Right atrium auricular region (tissue), 2 donors: ENCODE measurements around the gene DDI2. TPM values are rescaled to one million over a fixed set of nuclear protein-coding genes. Genes with fewer than 3 reads are reported as not detected.

Experiments
- DNase-seq: peaks from one replicate; pipeline ENCODE4 v3.0.0-alpha.2; 2019; ENCODE audit warnings: low spot score
- H3K27ac ChIP-seq, 2 donors: fragments of 200-600 bp; sonication (generic); 1 replicate in 1 of 2; 2 replicates in 1 of 2; pipeline ENCODE4 v1.5.1; 2016 to 2019
- H3K27me3 ChIP-seq, 2 donors: fragments of 200-600 bp; sonication (generic); one replicate each; pipeline versions ENCODE4 v1.5.1 to v1.6.0; 2017 to 2019
- H3K36me3 ChIP-seq: fragments of 200-600 bp; sonication (generic); one replicate; pipeline ENCODE4 v1.5.1; 2016
- H3K4me1 ChIP-seq, 2 donors: fragments of 200-600 bp; sonication (generic); one replicate each; pipeline versions ENCODE4 v1.5.1 to v1.6.0; 2017 to 2019
- H3K4me3 ChIP-seq, 2 donors: fragments of 200-600 bp; sonication (generic); 1 replicate in 1 of 2; 2 replicates in 1 of 2; pipeline ENCODE4 v1.5.1; 2017 to 2019; ENCODE audit warnings: mild to moderate bottlenecking in 1 of 2, moderate library complexity in 1 of 2
- H3K9me3 ChIP-seq, 2 donors: fragments of 200-600 bp; sonication (generic); one replicate each; pipeline ENCODE4 v1.5.1; 2019
- CTCF ChIP-seq, 2 donors: fragments of 200-600 bp; sonication (generic); IDR thresholded peaks; one replicate each; pipeline ENCODE4 v1.5.1; 2019; ENCODE audit warnings: antibody characterized with exemption in 2 of 2
- total RNA-seq, 2 donors: library from RNA; depleted of rRNA; stranded (reverse); fragments of >200 nt; gene quantifications; one replicate each; pipeline ENCODE4 v1.1.0, GENCODE V29; 2016

Gene DDI2
- total RNA-seq, 2 donors from 2014 or later: 16.5 to 24.7 TPM

GRCh38 chr1:15574741-15575140 is 42.5 kb upstream of the DDI2 start:
- no peak for DNase-seq
- no peaks in the 10 kb centered on the region for H3K27me3 ChIP-seq
- H3K4me1 ChIP-seq: peaks cover 0 to 7% of the 10 kb centered on the region in 2 donors
- peaks cover 3% of the 10 kb centered on the region for H3K36me3 ChIP-seq
- TF ChIP-seq CTCF (IDR thresholded peaks at IDR 0.05): no peak
- H3K27ac ChIP-seq: no peak overlapping the region
- H3K4me3 ChIP-seq: no peak overlapping the region
- H3K9me3 ChIP-seq: no peaks in the 10 kb centered on the region

DNA sequence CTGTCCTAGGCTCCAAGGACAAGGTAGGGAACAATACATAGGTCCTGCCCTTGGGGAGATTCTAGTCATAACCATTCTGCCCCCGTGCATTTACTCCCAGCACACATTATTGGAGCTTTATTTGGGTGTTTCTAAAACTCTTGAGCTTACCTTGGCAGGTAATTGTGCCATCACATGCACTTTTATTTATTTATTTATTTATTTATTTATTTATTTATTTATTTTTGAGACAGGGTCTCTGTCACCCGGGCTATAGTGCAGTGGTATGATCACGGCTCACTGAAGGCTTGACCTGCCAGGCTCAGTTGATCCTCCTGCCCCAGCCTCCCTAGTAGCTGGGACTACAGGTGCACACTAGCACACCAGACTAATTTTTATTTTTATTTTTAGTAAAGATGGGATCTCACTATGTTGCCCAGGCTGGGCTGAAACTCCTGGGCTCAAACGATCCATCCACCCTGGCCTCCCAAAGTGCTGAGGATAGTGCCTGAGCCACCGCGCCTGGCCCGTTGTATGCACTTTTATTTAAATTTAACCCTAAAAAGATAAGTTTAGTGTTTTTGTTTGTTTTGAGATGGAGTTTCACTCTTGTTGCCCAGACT is 41.6 kb upstream of the DDI2 start:
- no peak overlapping the region for H3K27ac ChIP-seq
- TF ChIP-seq CTCF (IDR thresholded peaks at IDR 0.05): no peak

GRCh38 chr1:15577691-15578090 is 39.6 kb upstream of the DDI2 start:
- DNase-seq: no peak
- Histone ChIP-seq H3K27ac (no peak overlapping the region), H3K9me3 (no peaks in the 10 kb centered on the region), H3K4me1 (peaks cover 0 to 8% of the 10 kb centered on the region in 2 donors), H3K27me3 (no peaks in the 10 kb centered on the region), H3K4me3 (no peak overlapping the region), H3K36me3 (no peaks in the 10 kb centered on the region)
- no peak for TF ChIP-seq CTCF (IDR thresholded peaks at IDR 0.05)

More for the DNA sequence above, 41.6 kb upstream of the DDI2 start:
- Histone ChIP-seq H3K4me1 (peaks cover 0 to 8% of the 10 kb centered on the region in 2 donors), H3K27me3 (no peaks in the 10 kb centered on the region), H3K9me3 (no peaks in the 10 kb centered on the region), H3K36me3 (no peaks in the 10 kb centered on the region), H3K4me3 (no peak overlapping the region)
- DNase-seq: no peak

DNA sequence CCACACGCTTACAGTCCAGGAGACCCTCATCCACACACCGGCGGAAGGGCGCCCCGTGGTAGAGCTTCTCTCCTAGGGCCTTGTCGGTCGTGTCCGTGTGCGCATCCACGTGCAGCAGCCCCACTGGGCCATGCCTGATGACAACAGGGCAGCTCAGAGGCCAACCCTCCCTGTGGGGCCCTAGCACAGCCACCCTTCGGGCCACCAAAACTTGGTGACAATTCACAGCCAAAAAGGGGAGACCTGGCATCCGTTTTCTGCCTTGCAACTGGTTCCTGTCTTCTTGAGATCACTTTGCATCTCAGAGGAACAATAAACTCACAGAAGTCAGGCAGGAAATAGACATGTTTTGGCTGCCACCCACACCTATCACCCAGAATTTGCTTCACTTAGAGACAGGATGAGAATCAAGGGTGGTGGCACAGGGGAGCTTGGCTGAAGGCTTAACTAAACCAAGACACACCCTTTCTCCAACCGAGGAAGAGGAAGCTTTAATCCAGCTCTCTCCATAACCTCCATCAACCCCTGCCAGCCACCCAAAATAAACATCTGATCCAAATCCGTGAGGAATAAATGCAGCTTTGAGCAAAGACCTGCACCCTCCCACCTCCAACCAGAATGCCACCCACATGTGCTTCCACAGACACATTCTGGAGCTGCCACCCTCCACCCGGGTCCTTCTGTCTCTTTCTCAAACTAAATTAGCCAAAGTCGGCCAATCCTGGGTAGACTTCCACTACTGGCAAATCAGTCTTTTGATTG is 38.2 kb upstream of the DDI2 start:
- no peaks in the 10 kb centered on the region for H3K36me3 ChIP-seq
- no peak for DNase-seq
- no peak overlapping the region for H3K27ac ChIP-seq
- H3K27me3 ChIP-seq: no peaks in the 10 kb centered on the region
- no peaks in the 10 kb centered on the region for H3K9me3 ChIP-seq
- no peak for TF ChIP-seq CTCF (IDR thresholded peaks at IDR 0.05)
- H3K4me1 ChIP-seq: peaks cover 0 to 8% of the 10 kb centered on the region in 2 donors
- no peak overlapping the region for H3K4me3 ChIP-seq

DNA sequence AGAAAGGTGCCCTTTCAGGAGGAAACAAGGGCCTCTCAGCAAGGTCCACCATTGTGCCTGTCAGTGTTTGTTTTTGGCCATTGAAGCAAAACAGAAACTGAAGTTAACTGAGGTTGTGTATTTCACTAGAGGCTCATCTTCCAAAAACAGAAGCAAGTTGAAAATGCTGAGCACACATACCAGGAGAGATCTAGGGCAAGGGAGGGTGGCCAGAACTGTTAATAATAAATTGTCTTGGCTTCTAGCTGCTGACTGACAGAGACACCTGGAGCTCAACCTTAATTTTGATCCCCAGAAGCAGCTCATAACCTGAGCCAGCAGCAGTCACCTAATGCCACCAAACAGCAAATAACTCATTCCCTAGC is 37.6 kb upstream of the DDI2 start:
- Histone ChIP-seq H3K27ac (no peak overlapping the region), H3K36me3 (no peaks in the 10 kb centered on the region), H3K4me1 (peaks cover 0 to 14% of the 10 kb centered on the region in 2 donors), H3K27me3 (no peaks in the 10 kb centered on the region), H3K4me3 (no peak overlapping the region), H3K9me3 (no peaks in the 10 kb centered on the region)
- TF ChIP-seq CTCF (IDR thresholded peaks at IDR 0.05): no peak
- no peak for DNase-seq
